ENCODE results near the gene OSGEP.
"Not testable (repeated sequence)": the region's sequence is repeated elsewhere in the genome, so short reads cannot be mapped to it uniquely, and the experiment has no call there.

The OSGEP gene

DNA sequence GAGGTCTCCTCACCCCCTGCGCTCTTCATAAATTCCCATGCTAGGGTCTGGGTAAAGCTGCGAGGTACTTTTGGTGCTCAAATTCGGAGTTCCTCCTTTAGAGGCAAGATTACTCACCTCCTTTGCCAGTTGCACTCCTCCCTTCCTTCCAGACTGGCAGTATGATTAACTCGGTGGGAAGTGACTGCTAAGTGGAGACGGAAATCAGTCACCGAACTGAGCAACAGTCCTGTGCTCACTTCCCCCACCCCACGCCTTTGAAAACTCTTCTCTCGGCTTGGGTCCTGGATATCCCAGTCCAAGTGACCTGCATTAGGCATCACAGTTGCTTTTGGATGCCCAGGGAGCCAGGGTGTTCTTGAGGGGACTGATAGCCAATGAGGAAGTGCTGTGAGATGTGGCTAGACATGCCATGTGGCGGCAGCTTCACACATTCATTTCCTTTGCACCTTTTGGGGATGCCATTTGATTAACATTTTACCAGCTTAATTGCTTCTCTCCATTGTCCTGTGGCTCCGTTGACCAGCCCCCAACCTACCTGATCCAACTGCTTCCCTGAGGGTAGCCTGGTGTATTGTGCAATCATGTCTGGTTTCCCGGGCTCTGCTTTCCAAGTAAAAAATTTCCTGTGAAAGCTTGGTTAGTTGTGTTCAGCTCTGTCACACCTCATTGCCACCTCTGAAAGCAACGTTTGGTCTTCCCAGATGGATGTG is 15.4 kb upstream of the OSGEP start:
- DNase-seq (ENCODE audit: low read depth) = peak; percentile 69

DNA sequence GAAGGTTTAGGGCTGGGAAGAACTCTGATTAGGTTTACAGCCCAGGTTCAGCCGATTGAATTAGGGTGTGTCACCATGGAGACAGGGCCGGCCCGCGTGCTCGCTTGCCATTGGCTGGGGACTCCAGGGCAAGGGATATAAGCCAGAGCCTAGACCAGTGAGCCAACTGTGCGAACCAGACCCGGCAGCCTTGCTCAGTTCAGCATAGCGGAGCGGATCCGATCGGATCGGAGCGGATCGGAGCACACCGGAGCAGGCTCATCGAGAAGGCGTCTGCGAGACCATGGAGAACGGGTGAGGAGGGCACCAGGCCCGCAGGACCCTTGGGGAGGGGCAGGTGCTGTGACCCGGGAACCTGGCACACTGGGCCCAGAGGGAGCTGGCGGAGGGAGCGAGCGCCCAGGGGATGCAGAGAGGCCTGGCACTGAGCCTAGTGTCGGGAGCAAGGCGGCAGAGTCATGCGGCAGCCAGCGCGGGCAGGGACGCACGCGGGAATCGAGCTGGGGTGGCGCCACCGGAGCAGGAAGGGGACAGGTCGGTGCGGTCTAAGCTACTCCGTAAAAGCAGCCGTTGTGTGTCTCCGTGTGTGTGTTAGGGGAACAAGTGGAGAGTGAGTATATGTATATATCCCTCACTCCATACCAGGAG is 14.8 kb upstream of the OSGEP start, which contains the start of gene PNP:
PNP (plus strand) TSS at position 165 of the 648 bp plus-strand sequence; CDS start at position 284, 119 bp downstream.
- peak; percentile 62 for DNase-seq (ENCODE audit: low read depth)

DNA sequence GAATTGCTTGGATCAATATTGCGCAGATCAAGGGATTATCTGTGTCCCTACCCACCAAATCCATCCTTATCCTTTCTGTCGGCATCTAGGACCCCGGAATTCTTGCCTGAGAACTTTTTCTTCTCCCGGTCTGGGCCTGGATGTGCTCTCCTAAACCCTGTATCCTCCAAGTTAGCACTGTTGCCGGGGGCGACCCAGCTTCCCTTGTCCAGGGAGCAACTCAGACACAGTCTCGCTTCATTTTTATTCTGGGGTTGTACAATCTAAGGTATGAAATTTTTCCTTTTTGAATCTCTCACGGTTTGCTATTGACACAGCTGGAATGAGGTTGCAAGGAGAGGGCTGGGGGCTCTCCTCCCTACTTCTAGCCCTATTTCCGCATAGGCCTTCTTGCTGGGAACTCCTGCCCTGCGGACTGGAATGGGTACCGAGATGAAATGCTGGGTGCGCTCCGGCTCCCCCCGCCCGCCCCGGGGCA is 14.2 kb upstream of the OSGEP start:
- DNase-seq (ENCODE audit: low read depth) = no peak

DNA sequence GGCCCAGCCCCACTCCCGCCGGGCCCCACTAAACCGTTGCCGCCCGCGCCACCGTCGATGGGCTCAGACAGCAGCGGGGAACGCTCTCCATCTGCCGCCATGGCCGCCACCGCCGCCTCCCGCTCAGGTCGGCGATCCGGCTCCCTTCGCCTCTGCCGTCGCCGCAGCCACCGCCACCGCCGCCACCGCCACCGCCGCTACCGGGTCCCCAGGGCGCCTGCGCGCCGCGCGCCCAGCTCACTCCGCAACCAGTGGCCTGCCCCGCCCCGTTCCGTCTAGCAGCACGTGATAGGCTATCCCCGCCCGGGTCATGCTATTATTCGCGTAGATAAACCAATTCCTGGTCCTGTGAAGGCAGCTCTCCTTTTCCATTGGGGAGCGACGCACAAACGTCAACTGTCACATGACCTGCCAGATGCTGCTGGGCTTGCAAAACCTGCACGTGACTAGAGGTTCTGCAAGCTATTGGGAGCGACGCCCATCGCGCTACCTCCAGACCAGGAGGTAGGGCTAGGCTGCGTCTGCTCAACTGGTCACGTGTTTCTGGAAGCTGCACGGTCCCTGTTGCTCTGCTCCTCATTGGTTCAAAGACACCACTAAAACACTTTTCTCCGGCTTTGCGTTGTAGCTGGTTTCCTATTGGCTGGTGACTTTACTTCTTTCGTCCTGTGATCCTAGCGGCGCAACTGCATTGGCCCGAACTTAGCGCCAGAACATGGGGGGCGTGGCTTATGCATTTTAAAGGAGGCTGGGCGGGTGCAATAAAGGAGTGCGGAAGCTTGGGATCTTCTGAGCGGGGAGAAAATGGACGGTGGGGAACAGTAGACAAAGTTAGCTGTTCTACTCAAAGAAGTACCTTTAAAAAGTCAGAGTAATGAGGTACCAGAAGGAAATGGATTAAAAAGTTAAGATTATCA is 6.9 kb upstream of the OSGEP start, which contains the start of gene PIP4P1:
PIP4P1 (minus strand) TSS at position 210 of the 917 bp plus-strand sequence; CDS start at position 101, 109 bp downstream.
- peak; percentile 99 for DNase-seq (ENCODE audit: low read depth)

DNA sequence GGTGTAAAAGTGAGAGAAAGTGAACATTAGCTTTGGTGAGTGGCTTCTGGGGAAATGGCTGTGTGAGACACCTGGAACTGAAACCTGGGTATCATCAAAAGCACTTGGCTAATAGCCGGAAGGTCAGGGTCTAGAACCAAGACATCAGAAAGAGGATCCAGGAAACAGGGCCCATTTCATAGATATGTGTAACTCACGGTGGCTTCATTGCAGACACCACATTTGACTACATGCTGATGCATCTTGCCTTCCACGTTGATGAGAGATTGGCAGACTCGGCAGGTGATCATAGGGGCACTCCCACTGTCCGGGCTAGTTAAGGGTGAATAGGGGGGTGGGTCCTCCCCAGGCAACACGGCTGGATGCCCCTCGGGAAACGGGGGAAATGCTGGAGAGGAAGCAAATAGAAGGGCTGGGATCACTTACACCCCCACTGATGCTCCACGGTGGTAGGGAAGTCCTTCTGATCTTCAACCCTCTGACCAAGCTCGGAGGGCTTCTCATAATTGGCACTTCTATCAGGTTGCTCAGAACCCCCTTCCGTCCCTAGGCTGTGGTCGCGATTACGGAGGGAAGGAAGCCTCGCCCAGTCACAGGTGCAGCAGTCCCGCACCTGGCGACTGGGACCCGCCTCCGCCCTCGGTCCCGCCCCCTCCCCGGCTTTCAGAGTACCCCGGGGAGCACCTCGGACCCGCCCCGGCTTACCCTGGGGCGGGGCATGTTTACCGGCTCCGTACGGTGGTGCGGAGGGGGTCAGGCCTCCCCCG is 6.0 kb upstream of the OSGEP start:
- DNase-seq (ENCODE audit: low read depth) = no peak

DNA sequence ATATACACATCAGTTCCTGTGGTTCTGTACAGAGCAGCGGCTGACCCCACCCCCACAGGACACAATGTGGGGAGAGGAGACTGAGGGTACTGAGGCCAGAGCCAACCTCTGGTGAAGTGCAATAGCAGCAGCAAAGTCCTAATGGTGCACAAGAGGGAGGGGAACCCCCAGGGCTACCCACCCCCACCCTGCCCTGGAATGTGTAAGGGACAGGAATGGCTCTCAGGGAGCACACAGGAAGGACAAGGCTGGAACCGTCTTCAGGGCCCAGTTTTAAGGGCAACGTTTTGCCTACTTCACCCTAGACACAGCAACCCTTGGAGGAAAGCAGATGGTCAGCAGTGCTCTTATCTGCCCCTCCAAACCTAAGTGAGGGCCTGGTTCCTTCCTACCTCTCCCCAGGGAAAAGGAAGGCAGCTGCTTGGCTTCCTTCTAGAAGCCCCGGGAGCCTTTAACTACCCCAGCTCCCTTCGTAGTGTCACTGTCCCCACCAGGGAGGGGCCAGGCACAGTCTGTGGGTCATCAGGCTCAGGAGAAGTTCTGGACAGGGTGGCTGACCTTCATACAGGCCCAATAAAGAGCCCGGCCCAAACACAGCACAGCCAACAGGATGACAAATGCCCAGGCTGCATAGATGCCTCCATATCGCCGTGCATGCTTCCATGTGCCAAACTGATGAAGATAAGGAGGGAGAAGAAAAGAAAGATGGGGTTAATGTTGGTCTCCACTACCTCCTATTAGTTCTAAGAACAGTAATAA is 3.6 kb upstream of the OSGEP start:
- no peak for DNase-seq (ENCODE audit: low read depth)

DNA sequence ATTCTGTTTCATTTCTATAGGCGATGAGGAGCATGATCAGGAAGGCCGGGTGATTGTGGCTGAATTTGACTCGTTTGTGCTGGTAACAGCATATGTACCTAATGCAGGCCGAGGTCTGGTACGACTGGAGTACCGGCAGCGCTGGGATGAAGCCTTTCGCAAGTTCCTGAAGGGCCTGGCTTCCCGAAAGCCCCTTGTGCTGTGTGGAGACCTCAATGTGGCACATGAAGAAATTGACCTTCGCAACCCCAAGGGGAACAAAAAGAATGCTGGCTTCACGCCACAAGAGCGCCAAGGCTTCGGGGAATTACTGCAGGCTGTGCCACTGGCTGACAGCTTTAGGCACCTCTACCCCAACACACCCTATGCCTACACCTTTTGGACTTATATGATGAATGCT is 2.4 kb upstream of the OSGEP start:
- no peak for DNase-seq (ENCODE audit: low read depth)

DNA sequence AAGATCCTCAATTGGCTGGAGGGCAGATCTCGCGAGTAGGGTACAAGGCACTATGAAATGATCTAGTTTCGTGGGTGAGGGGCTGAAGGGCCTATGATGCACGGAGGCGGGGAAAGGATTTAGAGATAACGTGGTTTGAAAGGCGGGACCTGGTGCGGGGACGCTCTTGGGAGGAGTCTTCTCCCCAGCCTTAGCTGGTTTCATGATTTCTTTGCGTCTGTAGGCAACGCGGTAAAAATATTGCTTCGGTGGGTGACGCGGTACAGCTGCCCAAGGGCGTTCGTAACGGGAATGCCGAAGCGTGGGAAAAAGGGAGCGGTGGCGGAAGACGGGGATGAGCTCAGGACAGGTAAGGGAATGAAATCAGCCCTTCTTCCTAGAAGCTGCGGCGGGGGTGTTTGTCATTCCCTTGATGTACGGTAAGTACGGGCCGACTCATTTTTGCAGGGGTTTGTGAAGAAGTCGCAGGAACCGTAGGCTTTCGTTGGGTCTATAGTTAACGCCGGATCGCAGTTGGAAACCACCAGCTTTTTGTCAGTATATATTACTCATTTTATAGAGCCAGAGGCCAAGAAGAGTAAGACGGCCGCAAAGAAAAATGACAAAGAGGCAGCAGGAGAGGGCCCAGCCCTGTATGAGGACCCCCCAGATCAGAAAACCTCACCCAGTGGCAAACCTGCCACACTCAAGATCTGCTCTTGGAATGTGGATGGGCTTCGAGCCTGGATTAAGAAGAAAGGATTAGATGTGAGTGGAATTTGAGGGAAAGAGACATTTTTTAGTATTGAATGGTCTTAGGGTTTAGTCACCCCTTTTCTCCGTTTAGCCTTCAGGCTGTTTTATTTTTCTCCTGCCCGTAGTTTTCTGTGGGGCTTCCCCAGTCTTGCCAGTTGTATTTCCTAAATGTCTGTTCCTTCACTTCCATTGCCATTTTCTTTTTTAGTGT is 1.0 kb upstream of the OSGEP start:
- DNase-seq (ENCODE audit: low read depth) = no peak

DNA sequence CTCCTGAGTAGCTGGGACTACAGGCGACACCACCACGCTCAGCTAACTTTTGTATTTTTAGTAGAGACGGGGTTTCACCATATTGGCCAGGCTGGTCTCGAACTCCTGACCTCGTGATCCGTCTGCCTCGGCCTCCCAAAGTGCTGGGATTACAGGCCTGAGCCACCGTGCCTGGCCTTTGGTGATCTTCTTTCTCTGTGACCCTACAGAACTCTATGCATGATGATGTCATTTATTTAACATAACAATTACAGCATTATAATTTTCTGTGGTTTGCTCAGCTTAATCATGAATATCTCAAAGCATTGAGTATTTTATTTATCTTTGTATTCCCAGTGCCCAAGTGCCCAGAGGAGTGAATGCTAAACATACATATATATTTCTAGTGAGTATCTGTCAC is 1.8 kb downstream of the OSGEP start:
- DNase-seq (ENCODE audit: low read depth) = not testable (repeated sequence)

DNA sequence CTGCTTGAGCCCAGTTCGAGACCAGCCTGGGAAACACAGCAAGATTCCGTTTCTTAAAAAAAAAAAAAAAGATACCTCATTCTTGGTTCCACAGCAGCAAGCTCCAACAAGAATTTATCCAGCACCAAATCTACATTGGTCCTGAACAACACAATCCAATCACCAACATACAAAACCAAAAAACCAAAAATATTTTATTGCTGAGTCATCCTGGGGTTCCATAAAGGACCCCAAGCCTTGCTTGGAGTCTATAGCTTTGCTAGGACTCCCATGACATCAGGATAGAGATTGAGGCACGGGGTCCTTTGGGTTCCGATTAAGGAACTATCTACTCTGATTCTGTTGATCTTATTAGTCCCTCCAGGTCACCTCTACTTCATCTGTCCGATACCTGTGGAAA is 7.7 kb downstream of the OSGEP start:
- DNase-seq (ENCODE audit: low read depth) = no peak

DNA sequence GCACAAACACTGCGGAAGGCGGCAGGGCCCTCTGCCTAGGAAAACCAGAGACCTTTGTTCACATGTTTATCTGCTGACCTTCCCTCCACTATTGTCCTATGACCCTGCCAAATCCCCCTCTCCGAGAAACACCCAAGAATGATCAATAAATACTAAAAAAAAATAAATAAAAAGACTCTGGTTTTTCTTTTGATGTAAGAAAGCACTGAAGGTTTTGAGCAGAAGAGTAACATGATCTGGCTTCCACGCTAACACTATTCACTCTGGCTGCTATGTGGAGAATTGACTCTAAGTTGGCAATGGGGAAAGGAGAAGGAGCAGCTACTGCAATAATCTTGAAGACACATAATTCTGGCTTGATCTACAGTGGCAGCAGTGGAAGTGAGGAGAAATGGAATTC is 11.0 kb downstream of the OSGEP start:
- DNase-seq (ENCODE audit: low read depth) = not testable (repeated sequence)

DNA sequence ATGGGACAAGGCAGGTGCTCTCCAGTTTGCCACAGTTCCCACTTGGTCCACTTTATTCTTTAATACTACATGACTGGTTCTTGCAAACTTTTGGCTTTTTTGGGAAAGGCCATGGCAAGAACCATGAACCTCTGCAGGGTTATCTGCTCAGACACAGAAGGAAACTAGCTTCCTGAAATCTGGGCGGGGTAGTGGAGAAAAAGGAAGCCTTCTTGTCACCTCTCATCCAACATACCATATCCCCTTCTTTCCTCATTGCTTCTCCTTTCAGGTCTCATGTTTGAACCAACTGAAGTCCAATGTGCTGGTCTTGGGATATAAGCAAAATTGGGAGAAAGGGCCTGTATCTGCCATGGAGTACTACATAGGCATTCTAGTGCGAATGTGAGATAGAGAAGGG is 13.2 kb downstream of the OSGEP start:
- DNase-seq (ENCODE audit: low read depth) = no peak

DNA sequence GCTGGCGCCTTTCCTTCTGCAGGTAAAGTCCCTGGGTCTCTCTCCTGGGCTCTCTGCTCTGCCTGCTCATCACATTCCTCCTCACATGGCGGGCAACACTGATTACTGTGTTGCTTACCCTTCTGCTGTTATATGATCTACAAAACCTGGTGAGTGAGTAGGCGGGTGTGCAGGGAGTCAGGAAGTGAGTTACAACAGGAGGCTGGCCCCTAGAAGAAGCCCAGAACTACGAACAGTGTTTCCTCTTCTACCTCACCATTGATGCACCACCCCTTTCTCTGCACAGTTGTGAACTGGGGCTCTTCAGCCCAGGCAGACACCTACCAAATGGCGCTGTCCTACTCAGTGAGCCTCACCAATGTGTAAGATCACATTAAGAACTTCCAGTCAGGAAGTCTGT is 13.7 kb downstream of the OSGEP start:
- DNase-seq (ENCODE audit: low read depth) = no peak

DNA sequence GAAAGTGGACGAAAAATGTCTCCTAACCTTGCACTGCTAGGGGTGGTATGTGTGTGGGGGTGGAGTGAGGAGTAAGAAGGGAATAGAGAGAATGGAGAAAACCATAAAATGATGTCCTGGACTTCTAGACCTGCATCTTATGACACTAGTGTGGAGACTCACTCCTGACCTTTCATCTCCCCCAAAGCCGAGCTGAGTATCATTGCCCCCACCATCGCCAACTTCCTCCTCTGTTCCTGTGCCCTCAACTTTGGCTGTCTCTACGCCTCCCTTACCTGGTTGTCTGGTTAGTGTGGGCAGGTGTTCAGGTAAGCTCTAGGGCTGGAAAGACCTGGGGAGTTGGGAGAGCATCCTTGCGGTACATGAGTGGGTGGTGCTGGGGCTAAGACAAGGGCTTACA is 14.1 kb downstream of the OSGEP start:
- DNase-seq (ENCODE audit: low read depth) = no peak

DNA sequence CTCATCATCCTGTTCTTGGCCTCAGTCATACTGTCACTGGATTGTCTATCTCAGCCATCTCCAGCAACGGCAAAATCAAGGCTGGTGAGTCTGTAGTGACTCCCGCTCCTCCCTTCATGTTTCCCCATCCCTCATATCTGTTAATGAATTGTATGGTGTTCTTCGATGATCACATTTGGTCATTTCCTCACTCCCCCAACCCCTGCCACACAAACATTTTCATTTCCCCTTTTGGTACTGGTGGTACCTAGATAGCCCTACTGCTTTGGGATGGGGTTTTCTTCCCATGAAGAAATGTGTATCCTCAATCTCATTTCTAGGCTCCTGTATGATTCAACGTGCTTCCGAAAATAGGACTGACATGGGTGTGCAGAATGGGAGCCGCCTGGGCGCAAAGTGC is 15.9 kb downstream of the OSGEP start:
- no peak for DNase-seq (ENCODE audit: low read depth)

DNA sequence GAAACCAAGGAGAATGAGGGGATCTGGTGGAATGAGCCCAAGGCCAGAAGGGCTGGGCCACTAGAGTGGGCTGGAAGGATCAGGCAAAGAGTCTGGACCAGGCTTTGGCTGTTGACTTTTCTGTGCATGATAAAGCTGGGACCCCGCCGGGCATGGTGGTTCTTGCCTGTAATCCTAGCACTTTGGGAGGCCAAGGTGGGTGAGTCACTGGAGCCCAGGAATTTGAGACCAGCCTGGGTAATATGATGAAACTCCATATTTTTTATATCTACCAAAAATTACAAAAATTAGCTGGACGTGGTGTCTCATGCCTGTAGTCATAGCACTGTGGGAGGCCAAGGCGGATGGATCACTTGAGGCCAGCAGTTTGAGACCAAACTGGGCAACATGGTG is 18.3 kb downstream of the OSGEP start:
- DNase-seq (ENCODE audit: low read depth) = peak; percentile 49

DNA sequence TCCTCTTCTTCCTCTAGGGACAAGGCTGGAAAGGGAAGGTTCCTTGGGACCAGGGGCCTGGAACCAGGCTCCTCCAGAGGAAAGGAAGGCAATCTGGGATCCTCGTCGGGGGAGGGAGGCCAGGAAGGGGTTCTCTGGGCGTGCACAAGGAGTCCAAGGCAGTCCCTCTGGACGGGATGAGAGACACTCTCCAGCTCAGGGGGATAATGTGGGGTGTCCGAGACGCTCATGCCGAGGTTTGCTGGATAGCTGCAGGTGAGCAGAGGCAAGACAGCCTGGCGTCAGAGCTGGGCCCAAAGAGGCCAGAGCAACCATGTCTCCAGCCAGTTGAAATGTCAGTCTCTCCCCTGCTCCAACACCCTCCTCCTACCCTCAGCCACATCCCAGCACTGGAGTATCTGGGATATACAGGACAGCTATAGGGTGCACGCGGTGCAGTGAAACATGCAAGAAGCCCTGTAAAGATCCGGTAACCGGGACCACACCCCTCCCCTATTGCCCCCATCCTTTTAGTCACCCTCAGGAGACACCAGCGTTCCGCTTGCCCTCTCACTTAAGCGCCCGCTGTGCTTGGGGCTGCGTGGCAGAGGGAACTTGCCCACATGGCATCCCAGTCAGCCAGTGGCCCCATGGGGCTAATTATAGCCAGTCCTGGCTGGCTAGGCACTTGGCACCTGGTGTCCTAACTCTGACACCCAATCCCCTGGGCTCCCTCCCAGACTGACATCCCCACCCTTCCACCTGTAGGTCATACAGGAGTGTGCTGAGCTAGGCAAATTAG is 18.8 kb downstream of the OSGEP start, which contains the start of gene KLHL33:
KLHL33 (minus strand) TSS at position 585 of the 781 bp plus-strand sequence; CDS start at position 230, 355 bp downstream.
- DNase-seq (ENCODE audit: low read depth) = no peak

DNA sequence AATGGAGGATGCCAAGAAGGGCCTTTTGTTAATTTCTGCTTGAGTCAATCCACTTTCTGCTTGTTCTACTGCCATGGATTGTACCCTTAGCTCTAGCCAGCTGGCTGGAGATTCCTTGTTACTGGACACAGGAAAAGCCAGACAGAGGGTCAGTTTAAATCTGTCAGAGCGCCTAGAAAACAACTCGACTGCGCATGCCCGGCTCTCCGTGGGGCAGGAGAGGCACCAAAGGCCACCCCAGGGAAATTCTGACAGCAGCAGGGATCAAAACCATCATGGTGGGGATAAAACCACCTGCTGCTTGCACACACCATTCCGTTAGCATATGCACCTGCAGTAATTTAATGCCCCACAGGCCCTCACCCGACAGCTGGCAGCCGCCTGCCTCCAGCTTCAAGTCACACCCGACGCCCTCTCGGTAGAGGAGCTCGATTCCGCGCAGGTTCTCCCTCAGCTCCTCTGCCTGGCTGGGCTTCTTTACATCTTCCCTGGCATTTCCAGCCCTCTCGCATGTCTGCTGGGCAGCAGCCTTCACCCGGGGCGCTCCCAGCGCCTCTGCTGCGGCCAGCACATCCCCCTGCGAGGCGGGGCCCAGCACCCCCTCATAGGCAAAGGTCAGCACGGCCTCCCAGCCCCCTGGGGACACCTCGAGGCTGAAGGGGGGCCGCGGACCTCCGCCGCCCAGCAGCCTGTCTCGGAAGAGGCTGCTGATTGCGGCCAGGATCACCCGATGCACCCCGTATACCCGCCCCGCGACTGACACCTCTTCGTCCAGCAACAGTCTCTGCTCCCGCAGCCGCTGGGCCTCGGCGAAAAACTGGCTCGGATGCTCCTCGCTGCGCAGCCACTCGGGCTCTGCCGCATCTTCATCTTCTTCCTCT is 19.7 kb downstream of the OSGEP start:
- DNase-seq (ENCODE audit: low read depth) = no peak

Measured in HS-5 (cell line).